HEK293T (cell line): ENCODE measurements around the gene SLC25A34.
"Not testable (repeated sequence)": the region's sequence is repeated elsewhere in the genome, so short reads cannot be mapped to it uniquely, and the experiment has no call there.

ENCODE experiments used
- CTCF ChIA-PET: fragments of 350-600 bp; formaldehyde crosslinking; extraction: SDS; loops from one replicate; lab custom pipeline; 2021; ENCODE audit warnings: antibody characterized with exemption, inconsistent platforms; lab: Yijun Ruan, JAX
- POLR2A ChIA-PET: fragments of 350-600 bp; formaldehyde crosslinking; extraction: SDS; loops from one replicate; lab custom pipeline; 2020; ENCODE audit warnings: antibody characterized with exemption, inconsistent platforms; lab: Yijun Ruan, JAX
- DNase-seq: peaks from one replicate; pipeline ENCODE4 v3.0.0; 2012; ENCODE audit warnings: mixed read lengths; ENCODE audit errors: extremely low spot score
- ARNT ChIP-seq: fragments of 450-650 bp; IDR thresholded peaks from 2 replicates; pipeline ENCODE4 v1.6.1; 2017; ENCODE audit warnings: mild to moderate bottlenecking
- BHLHE40 ChIP-seq: fragments of 450-650 bp; IDR thresholded peaks from 2 replicates; pipeline ENCODE4 v1.6.1; 2016; ENCODE audit warnings: mild to moderate bottlenecking, moderate library complexity, borderline replicate concordance
- CTBP1 ChIP-seq: fragments of 450-650 bp; IDR thresholded peaks from 2 replicates; pipeline ENCODE4 v1.6.1; 2016; ENCODE audit warnings: borderline replicate concordance
- ELF4 ChIP-seq: fragments of 450-650 bp; IDR thresholded peaks from 2 replicates; pipeline ENCODE4 v1.6.1; 2017; ENCODE audit warnings: antibody characterized with exemption
- FOXA1 ChIP-seq: fragments of 450-650 bp; IDR thresholded peaks from 2 replicates; pipeline ENCODE4 v1.6.1; 2016; ENCODE audit warnings: mild to moderate bottlenecking
- FOXK2 ChIP-seq: fragments of 450-650 bp; IDR thresholded peaks from 2 replicates; pipeline ENCODE4 v1.6.1; 2016; ENCODE audit warnings: mild to moderate bottlenecking
- FOXM1 ChIP-seq: fragments of 450-650 bp; IDR thresholded peaks from 2 replicates; pipeline ENCODE4 v1.6.1; 2017; ENCODE audit warnings: mild to moderate bottlenecking, borderline replicate concordance
- HDGF ChIP-seq: fragments of 450-650 bp; IDR thresholded peaks from 2 replicates; pipeline ENCODE4 v1.6.1; 2017; ENCODE audit warnings: antibody characterized with exemption, borderline replicate concordance
- L3MBTL2 ChIP-seq: fragments of 450-650 bp; conservative IDR thresholded peaks from 2 replicates; pipeline ENCODE4 v1.6.1; 2016; ENCODE audit warnings: mild to moderate bottlenecking
- LEF1 ChIP-seq: fragments of 450-650 bp; IDR thresholded peaks from 2 replicates; pipeline ENCODE4 v1.6.1; 2017; ENCODE audit warnings: mild to moderate bottlenecking, borderline replicate concordance
- NFRKB ChIP-seq: fragments of 450-650 bp; IDR thresholded peaks from 2 replicates; pipeline ENCODE4 v1.6.1; 2016; ENCODE audit warnings: mild to moderate bottlenecking, moderate library complexity
- SP1 ChIP-seq: fragments of 450-650 bp; IDR thresholded peaks from 2 replicates; pipeline ENCODE4 v1.6.1; 2017
- SUZ12 ChIP-seq: fragments of 450-650 bp; IDR thresholded peaks from 2 replicates; pipeline ENCODE4 v1.6.1; 2016; ENCODE audit warnings: mild to moderate bottlenecking
- TARDBP ChIP-seq: fragments of 450-650 bp; IDR thresholded peaks from 2 replicates; pipeline ENCODE4 v1.6.1; 2016
- ZNF384 ChIP-seq: fragments of 450-650 bp; IDR thresholded peaks from 2 replicates; pipeline ENCODE4 v1.6.1; 2016
- TF ChIP-seq, protein P1 (sequence below): fragments of 450-650 bp; IDR thresholded peaks from 2 replicates; pipeline ENCODE4 v1.6.1; 2016

SLC25A34 gene

DNA sequence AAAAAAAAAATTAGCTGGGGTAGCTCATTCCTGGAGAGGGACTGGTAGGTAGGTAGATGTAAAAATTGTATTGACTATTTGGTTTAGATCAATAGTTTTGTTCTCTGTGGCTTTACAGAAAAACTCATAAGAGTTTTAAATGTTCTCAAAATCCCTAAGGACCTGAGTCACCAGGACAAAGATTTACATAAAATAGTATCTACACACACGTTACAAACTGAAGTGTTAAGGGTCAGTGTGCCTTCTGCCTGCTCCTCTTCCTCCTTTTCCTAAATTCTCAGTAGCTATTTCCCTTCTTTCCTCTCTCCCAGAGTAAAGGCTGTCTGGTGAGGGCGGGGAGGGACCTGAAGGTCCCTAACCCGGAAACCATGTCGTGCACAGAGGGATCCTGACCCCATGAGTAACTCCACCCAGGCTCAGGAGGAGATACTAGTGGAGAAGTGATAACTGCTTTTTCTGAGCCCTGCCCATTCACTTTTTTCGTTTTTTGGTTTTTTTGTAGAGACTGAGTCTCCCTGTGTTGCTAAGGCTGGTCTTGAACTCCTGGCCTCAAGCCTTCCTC is 43.9 kb upstream of the SLC25A34 start:
- POLR2A ChIA-PET = interaction anchor here (0.7 kb wide), 1 partner anchor 304 kb away, joined by 3 read pairs; no protein-coding TSS in a partner anchor
- TF ChIP-seq ZNF384 (no peak), NFRKB (no peak), CTBP1 (no peak)

DNA sequence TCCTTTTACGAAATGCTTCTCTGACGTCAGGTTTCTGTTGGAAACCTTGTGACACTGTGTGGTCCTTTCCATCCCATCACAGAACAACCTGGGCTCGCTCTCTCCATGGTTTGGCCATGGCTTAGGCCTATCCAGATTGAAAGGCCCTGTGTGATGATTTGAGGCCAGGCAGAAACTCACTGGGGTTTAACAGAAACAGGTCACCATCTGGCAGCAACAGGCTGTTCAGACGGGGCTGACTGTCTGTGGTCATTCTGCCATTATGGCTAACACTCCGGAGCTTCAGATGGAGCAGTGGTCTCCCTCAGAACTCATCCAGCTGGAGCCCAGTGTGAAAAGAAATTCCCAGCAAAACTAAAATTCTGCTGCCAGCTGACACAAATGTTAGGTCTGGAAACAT is 42.7 kb upstream of the SLC25A34 start:
- TF ChIP-seq FOXA1 (no peak), ARNT (no peak), L3MBTL2 (no peak), FOXM1 (no peak), HDGF (no peak), CTBP1 (no peak), SUZ12 (no peak), ELF4 (no peak), BHLHE40 (no peak), SP1 (no peak), FOXK2 (no peak), ZNF384 (no peak), LEF1 (no peak), TARDBP (no peak), NFRKB (no peak)
- TF ChIP-seq, protein P1, sequence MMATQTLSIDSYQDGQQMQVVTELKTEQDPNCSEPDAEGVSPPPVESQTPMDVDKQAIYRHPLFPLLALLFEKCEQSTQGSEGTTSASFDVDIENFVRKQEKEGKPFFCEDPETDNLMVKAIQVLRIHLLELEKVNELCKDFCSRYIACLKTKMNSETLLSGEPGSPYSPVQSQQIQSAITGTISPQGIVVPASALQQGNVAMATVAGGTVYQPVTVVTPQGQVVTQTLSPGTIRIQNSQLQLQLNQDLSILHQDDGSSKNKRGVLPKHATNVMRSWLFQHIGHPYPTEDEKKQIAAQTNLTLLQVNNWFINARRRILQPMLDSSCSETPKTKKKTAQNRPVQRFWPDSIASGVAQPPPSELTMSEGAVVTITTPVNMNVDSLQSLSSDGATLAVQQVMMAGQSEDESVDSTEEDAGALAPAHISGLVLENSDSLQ = no peak
- CTCF ChIA-PET = no interaction called here
- DNase-seq = no peak
- POLR2A ChIA-PET = interaction anchor here (1.4 kb wide), 1 partner anchor 90 kb away, joined by 3 read pairs; no protein-coding TSS in a partner anchor

More for the DNA sequence above, 43.9 kb upstream of the SLC25A34 start:
- DNase-seq = no peak
- CTCF ChIA-PET = no interaction called here

DNA sequence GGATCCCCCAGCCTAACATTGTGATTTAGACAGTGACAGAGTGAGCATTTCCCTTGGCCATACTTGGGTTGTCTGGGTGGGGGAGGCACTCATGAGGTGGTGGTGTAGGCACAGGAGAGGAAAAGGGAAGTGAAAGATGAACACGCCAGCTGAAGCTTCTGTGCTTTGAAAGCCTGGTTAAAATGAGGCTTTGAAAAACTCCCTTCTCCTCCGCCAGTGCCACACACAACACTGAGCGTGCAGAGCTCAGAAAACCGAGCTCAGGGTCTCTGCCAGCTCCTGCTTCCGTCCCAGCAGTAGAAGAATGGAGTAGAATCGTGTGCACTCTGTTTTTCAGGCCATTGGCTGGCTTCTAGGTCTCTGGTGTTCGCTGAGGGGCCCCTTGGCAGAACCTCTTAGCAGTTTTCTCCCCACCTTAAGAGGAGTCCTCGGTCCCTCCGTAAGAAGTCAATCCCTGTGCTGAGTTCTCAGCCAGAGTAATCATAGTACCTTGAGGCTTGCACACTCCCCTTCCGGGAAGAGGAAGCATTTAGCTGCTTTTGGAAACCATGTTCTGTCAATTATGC is 39.0 kb upstream of the SLC25A34 start:
- TF ChIP-seq ZNF384 (no peak), BHLHE40 (no peak)
- TF ChIP-seq, protein P1 = no peak
- ChIA-PET POLR2A (interaction anchor here (0.6 kb wide), 1 partner anchor 9 kb away, joined by 3 read pairs; no protein-coding TSS in a partner anchor), CTCF (no interaction called here)
- no peak for DNase-seq

DNA sequence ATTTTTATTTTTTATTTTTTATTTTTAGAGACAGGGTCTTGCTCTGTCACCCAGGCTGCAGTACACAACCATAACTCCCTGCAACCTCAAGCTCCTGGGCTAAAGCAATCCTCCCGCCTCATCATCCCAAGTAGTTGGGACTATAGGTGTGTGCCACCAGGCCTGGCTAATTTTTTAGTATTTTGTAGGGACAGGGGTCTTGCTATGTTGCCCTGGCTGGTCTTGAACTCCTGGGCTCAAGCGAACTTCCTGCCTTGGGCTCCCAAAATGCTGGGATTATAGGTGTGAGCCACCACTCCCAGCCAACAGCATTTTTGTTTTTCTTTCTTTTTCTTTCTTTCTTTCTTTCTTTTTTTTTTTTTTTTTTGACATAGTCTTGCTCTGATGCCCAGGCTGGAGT is 37.9 kb upstream of the SLC25A34 start:
- POLR2A ChIA-PET = no interaction called here
- TF ChIP-seq ZNF384 = no peak
- no peak for TF ChIP-seq L3MBTL2
- TF ChIP-seq FOXK2 = no peak
- no peak for TF ChIP-seq CTBP1
- TF ChIP-seq TARDBP = no peak
- TF ChIP-seq, protein P1 = no peak
- TF ChIP-seq ARNT = no peak
- no peak for TF ChIP-seq LEF1
- no peak for TF ChIP-seq FOXA1
- TF ChIP-seq BHLHE40 = no peak
- TF ChIP-seq NFRKB = no peak
- TF ChIP-seq SUZ12 = no peak
- TF ChIP-seq SP1 = no peak
- TF ChIP-seq ELF4 = no peak
- DNase-seq = no peak
- CTCF ChIA-PET = no interaction called here

DNA sequence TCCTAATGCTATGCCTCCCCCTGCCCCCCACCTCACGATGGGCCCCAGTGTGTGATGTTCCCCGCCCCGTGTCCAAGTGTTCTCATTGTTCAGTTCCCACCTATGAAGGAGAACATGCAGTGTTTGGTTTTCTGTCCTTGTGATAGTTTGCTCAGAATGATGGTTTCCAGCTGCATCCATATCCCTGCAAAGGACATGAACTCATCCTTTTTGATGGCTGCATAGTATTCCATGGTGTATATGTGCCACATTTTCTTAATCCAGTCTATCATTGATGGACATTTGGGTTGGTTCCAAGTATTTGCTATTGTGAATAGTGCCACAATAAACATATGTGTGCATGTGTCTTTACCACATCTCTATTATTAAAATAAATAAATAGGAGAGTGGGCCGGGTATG is 36.7 kb upstream of the SLC25A34 start:
- CTCF ChIA-PET, DNase-seq, POLR2A ChIA-PET: not testable (repeated sequence)

DNA sequence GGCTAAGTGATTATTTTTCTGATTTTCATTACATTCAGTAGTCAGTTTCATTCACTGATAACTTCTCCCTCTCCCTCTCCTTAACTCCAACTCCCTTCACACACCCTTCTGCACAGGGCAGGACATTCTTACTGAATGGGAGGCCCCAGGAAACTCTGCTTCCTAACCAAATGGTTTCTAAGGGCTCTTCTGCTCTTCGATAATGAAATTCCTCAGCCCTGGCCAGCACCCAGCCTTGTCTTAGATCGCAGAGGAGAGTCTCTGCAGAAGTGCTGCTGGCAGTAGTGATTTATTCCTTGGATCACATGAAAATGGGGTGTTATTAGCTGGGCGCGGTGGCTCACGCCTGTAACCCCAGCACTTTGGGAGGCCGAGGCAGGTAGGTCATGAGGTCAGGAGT is 35.5 kb upstream of the SLC25A34 start:
- TF ChIP-seq BHLHE40 (no peak), FOXM1 (no peak), HDGF (no peak)
- ChIA-PET POLR2A (no interaction called here), CTCF (no interaction called here)
- DNase-seq = no peak

DNA sequence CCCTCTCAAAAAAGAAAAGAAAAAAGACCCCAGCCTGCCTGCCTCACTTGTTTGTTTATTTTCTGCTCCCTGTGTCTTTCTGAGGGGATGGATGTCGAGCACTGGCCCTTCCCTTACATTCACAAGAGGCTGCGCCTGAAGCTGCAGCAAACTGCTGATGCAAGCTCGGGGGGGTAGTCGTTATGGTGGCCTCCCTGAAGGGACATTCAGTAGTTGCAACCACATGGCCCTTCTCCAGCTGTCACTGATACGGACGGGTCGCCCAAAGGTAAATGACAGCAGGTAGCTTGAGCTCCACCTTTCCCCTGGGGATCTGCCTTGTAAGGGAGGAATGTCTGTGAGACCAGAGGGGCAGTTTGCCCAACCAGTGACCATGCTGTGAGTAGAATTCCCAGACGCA is 34.3 kb upstream of the SLC25A34 start:
- ChIA-PET CTCF (interaction anchor here (1.2 kb wide), 1 partner anchor 9 kb away, joined by 3 read pairs; no protein-coding TSS in a partner anchor), POLR2A (interaction anchor here (1.2 kb wide), 1 partner anchor 99 kb away, joined by 5 read pairs; no protein-coding TSS in a partner anchor)
- TF ChIP-seq BHLHE40 (no peak), FOXM1 (no peak), ARNT (no peak), LEF1 (no peak)
- no peak for DNase-seq
